IPS-18a (cell line): ENCODE results near the gene DAZAP2.
"Not testable (repeated sequence)": the region's sequence is repeated elsewhere in the genome, so short reads cannot be mapped to it uniquely, and the experiment has no call there.

Experiments used
- H3K27ac ChIP-seq: one replicate; pipeline ENCODE4 v1.5.1; 2013; ENCODE audit warnings: low read length
- H3K27me3 ChIP-seq: one replicate; pipeline ENCODE4 v1.6.1; 2013; ENCODE audit warnings: mild to moderate bottlenecking, low read length; ENCODE audit not compliant: control insufficient read depth, insufficient read depth
- H3K36me3 ChIP-seq: one replicate; pipeline ENCODE4 v1.6.1; 2013; ENCODE audit warnings: low read depth, low read length; ENCODE audit not compliant: control insufficient read depth
- H3K4me1 ChIP-seq: one replicate; pipeline ENCODE4 v1.6.1; 2013; ENCODE audit warnings: low read depth, low read length; ENCODE audit not compliant: control insufficient read depth
- H3K4me3 ChIP-seq: one replicate; pipeline ENCODE4 v1.5.1; 2013; ENCODE audit warnings: low read length
- H3K9ac ChIP-seq: one replicate; pipeline ENCODE4 v1.6.1; 2013; ENCODE audit warnings: mild to moderate bottlenecking, low read length, moderate library complexity
- H3K9me3 ChIP-seq: one replicate; pipeline ENCODE4 v1.6.1; 2013; ENCODE audit warnings: low read depth, low read length; ENCODE audit not compliant: control insufficient read depth

Gene DAZAP2

DNA sequence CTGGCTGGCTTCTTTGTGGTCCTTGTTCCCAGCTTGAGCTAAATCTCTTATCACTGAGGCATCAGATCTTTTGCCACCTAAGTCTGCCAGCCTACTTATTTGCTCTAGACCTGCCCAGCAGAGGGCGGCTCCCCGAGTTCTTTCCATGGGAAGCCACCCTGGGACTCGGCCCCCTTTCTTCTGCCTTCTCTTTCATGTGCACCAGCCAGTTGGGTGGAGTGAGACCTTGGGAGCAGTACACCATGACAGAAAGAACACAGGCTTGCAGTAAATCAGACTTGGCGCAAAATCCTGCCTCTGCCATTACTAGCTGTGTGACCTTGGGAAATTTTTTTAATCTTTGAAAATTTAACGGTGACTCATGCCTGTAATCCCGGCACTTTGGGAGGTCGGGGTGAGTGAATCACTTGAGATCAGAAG is 24.1 kb downstream of the DAZAP2 start:
- no peak overlapping the region for H3K9ac ChIP-seq
- no peaks in the 10 kb centered on the region for H3K9me3 ChIP-seq
- peaks cover 4% of the 10 kb centered on the region for H3K4me1 ChIP-seq
- no peak overlapping the region for H3K27ac ChIP-seq
- no peaks in the 10 kb centered on the region for H3K27me3 ChIP-seq
- H3K36me3 ChIP-seq: no peaks in the 10 kb centered on the region
- H3K4me3 ChIP-seq: no peak overlapping the region

DNA sequence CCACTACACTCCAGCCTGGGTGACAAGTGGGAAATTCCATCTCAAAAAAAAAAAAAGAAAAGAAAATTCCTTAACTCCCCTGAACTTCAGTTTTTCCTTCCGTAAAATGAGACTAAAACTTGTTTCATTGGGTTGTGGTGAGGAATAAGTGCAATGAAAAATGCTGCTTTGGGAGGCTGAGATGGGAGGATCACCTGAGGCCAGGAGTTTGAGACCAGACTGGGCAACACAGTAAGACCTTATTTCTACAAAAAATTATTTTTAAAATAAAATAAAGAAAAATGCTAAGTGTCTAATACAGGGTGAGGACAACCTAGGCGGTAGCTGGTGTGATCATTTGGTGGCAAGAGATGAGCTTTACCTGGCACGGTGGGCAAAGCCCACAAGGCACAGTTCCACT is 24.7 kb downstream of the DAZAP2 start:
- Histone ChIP-seq H3K27ac (no peak overlapping the region), H3K4me1 (peaks cover 4% of the 10 kb centered on the region), H3K36me3 (no peaks in the 10 kb centered on the region), H3K27me3 (no peaks in the 10 kb centered on the region), H3K4me3 (no peak overlapping the region), H3K9me3 (no peaks in the 10 kb centered on the region), H3K9ac (no peak overlapping the region)

DNA sequence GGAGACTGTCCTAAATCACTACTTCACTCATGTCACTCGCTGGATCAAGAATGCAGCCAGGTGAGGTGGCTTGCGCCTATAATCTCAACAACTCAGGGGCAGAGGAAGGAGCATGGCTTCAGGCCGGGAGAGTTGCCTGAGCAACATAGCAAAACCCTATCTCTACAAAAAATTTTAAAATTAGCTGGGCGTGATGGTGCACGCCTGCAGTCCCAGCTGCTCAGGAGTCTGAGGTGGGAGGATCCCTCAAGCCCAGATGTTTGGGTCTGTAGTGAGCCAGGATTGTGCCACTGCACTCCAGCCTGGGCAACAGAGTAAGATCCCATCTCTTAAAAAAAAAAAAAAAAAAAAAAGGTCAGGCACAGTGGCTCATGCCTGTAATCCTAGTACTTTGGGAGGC is 25.7 kb downstream of the DAZAP2 start:
- Histone ChIP-seq H3K36me3 (no peaks in the 10 kb centered on the region), H3K9ac (no peak overlapping the region), H3K9me3 (no peaks in the 10 kb centered on the region), H3K27me3 (peaks cover 6% of the 10 kb centered on the region), H3K27ac (no peak overlapping the region), H3K4me1 (peaks cover 4% of the 10 kb centered on the region), H3K4me3 (no peak overlapping the region)

DNA sequence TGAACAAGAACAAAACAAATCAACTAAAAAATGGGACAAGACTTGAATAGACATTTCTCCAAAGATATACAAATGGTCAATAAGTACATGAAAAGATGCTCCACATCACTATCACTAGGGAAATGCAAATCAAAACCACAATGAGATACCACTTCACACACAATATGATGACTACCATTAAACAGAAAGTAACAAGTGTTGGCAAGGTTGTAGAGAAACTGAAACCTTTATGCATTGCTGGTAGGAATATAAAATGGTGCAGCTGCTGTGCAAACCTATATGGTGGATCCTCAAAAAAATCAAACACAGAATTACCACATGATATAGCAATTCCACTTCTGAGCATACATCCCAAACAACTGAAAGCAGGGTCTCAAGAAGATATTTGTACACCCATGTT is 26.4 kb downstream of the DAZAP2 start:
- no peaks in the 10 kb centered on the region for H3K9me3 ChIP-seq
- H3K27ac ChIP-seq: no peak overlapping the region
- H3K4me3 ChIP-seq: no peak overlapping the region
- H3K9ac ChIP-seq: no peak overlapping the region
- no peaks in the 10 kb centered on the region for H3K36me3 ChIP-seq
- H3K27me3 ChIP-seq: peaks cover 8% of the 10 kb centered on the region
- peaks cover 4% of the 10 kb centered on the region for H3K4me1 ChIP-seq

DNA sequence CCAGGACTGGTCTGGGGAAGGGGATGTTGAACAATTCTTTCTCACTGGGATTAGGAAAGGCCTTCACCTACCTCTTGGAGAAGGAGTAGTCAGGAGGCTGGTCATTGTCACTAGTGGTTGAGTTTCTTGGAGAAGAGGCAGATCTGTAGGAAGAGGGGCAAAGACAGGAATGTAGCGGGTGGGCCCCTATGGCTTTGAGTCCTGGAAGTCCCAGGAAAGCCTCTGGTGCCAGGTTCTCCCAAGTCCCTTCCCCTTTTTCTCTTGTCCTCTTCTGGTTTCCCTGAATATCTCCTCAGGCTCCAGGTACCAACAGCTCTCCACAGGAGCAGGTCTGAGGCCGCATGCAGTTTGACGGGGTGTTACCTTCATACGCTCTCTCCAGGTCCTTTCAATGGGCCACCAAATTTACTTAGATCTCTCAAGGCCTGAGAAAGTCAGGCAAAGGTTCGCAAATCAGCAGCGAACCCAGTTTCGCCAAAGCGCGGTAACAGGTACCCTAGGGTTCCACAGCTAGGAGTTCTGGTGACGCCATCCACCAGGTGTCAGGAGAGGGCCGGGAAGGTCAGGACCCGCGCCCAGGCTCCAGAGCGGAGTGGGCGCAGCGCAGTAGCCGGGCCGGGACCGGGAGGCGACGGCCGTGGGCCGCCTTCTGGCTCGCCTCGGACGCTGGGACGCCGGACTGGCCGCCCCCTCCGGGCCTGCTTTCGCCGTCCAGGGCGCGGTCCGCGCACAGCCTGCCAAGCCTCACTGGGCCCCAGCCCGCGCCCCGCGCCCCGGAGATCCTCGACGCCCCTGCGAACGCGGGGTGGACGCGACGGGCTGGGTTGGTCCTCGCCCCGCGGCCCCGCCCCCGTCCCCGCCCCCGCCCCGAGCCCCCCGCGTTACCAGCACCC is 30.8 kb downstream of the DAZAP2 start:
- peaks cover 26% of the 10 kb centered on the region for H3K27me3 ChIP-seq
- H3K4me1 ChIP-seq: peaks cover 4% of the 10 kb centered on the region
- H3K4me3 ChIP-seq: peak overlapping the region; percentile 53
- no peaks in the 10 kb centered on the region for H3K36me3 ChIP-seq
- no peaks in the 10 kb centered on the region for H3K9me3 ChIP-seq
- H3K27ac ChIP-seq: no peak overlapping the region
- H3K9ac ChIP-seq: no peak overlapping the region

DNA sequence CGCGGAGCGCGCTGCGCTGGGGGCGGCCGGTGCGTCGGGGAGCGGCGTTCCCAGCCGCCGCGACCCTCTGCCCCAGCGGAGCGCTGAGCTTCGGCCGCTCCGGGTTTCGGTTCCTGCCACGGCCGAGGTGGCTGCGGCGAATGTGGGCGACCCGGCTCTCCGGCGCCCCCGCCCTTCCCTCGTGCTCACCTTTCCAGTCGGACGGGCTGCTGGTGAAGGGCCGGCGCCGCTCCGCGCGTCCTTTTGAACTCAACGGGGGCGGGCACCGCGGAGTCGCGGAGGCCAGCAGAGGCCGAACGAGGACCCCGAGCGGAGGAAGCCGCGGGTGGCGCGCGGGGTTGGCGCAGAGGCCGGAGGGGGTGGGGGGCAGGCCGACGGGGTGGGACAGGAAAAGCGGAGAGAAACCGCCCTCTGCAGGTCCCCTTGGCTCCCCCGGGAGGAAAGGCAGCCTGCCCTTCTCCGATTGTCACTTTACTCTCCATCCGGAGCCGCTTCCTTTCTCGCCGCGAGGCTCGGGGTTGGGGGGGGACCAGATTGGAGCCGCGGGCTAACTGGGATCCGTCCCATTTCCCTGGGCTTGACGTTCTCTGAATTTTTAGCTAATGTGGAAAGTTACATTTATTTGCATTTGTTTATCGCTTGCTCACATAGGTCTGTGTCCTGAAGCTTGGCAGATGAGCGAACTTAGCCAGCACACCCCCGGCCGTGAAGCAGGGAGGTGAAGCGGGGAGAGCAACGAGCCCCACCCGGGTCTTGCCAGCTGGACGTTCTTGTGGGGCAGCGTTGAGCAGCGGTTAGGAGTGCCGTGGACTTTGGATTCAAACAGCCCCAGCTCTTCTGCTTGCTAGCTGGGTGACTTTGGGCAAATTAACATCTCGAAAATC is 31.7 kb downstream of the DAZAP2 start, which contains the start of gene SMAGP:
Gene SMAGP (minus strand): TSS at position 349 of the 884 bp plus-strand sequence. CDS start 1,137 bp downstream, outside the sequence.
- H3K4me1 ChIP-seq: peaks cover 4% of the 10 kb centered on the region
- no peak within 1 kb of the TSS for H3K27ac ChIP-seq
- no peaks in the 10 kb centered on the region for H3K36me3 ChIP-seq
- peak within 1 kb of the TSS; percentile 53 for H3K4me3 ChIP-seq
- H3K27me3 ChIP-seq: peaks cover 26% of the 10 kb centered on the region
- no peaks in the 10 kb centered on the region for H3K9me3 ChIP-seq
- peak within 1 kb of the TSS; percentile 24 for H3K9ac ChIP-seq

DNA sequence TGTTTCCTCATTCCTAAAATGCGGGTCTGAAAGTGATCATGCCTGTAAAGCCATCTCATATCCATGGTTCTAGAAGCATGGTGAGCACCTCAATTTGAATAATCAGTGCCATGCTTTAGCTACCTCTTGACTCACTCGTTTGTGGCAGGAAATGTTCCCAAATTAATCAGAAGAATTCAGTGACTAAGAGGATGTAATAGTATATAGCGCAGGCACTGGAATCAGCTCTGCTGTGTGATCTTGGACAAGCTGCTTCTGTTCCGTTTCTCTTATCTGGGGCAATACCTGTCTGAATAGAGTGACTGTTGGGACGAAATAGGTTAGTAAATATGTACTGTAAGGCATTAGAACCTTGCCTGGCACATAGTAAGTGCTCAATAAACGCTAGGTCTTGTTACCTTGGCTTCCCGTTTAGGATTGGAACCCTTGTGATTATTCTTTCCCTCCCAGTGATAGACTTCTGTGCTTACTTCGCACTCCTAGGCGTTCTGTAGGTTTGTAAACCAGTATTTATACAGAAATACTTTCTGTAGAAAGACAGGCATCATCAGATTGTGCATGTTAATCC is 32.4 kb downstream of the DAZAP2 start:
- Histone ChIP-seq H3K4me3 (peak overlapping the region; percentile 53), H3K27me3 (peaks cover 26% of the 10 kb centered on the region), H3K27ac (no peak overlapping the region), H3K9ac (peak overlapping the region; percentile 24), H3K36me3 (no peaks in the 10 kb centered on the region), H3K9me3 (no peaks in the 10 kb centered on the region), H3K4me1 (peaks cover 3% of the 10 kb centered on the region)

DNA sequence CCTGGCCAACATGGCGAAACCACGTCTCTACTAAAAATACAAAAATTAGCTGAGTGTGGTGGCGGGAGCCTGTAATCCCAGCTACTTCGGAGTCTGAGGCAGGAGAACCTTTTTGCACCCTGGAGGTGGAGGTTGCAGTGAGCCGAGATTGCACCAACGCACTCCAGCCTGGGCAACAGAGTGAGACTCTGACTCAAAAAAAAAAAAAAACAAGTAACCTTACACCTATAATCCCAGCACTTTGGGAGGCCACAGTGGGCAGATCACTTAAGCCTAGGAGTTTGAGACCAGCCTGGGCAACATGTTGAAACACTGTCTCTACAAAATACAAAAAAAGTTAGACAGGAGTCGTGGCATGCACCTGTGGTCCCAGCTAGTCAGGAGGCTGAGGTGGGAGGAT is 34.2 kb downstream of the DAZAP2 start:
- H3K9me3 ChIP-seq, H3K36me3 ChIP-seq, H3K4me3 ChIP-seq, H3K9ac ChIP-seq, H3K27ac ChIP-seq, H3K4me1 ChIP-seq: not testable (repeated sequence)
- peaks cover 26% of the 10 kb centered on the region for H3K27me3 ChIP-seq

DNA sequence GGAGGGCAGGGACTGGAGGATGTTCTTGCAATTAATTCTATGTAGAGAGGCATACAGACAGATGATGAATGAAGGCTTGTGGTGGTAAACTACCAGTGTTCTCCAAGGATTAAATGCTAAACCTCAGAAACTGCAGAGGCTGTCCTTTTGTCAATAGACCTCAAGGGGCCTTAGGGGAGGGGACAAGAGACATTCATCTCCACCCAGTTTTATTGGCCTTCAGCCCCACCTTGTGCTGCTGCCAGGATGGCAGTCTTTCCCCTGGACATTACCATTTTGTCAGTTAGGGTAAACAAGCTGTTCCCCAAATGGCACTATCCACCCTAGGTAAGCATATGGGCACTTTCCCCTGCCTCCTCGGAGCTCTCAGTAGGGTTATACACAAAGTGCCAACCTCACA is 36.5 kb downstream of the DAZAP2 start:
- no peak overlapping the region for H3K9ac ChIP-seq
- H3K4me1 ChIP-seq: no peaks in the 10 kb centered on the region
- H3K9me3 ChIP-seq: no peaks in the 10 kb centered on the region
- H3K27ac ChIP-seq: no peak overlapping the region
- no peak overlapping the region for H3K4me3 ChIP-seq
- peaks cover 18% of the 10 kb centered on the region for H3K27me3 ChIP-seq
- no peaks in the 10 kb centered on the region for H3K36me3 ChIP-seq

DNA sequence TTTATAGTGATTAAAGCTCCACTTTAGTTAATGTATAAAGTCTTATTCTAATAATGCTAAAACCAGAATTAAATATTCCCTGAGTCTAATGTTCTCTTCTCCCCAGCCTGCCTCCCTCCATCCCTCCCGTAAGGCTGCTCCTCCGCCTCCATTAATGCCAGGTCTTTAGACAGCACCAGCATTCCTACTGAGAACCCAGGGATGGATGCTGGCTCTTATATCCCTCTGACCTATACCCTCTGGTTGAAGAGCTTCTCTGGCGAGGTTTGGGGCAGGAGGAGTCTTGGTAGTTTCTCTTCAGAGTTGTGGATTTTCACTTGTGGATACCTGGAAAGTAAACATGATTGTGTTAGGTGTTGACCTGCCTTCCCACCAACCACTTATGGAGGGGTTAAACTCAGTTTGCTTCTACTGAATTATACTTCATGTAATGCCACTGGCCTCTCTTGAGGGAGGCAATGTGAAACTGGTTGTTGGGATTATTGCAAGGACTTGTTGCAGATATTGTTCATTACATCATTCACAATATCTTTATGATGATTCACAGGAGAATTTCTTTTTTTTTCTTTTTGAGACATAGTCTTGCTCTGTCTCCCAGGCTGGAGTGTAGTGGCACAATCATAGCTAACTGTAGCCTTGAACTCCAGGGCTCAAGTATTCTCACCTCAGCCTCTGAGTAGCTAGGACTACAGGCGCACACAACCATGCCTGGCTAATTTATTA is 42.7 kb downstream of the DAZAP2 start:
- no peak overlapping the region for H3K27ac ChIP-seq

DNA sequence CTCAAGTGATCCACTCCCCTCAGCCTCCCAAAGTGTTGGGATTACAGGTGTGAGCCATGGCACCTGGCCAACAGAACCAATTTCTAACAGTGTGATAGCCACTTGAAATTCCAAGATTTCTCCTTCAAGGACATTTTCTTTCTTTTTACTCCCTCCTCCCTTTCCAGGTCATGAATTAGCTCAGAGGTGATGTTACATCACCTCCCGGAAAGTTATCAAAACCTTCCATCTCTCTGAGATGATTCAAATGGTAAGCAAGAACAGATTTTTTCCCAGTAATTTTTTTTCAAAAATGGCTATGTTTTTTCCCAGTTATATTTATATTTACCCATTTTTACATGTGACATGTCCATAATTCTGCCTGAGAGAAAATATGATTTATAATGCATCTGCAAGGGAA is 47.2 kb downstream of the DAZAP2 start:
- H3K9ac ChIP-seq: no peak overlapping the region
- no peaks in the 10 kb centered on the region for H3K4me1 ChIP-seq
- H3K27ac ChIP-seq: no peak overlapping the region
- no peaks in the 10 kb centered on the region for H3K9me3 ChIP-seq
- no peaks in the 10 kb centered on the region for H3K36me3 ChIP-seq
- no peak overlapping the region for H3K4me3 ChIP-seq
- no peaks in the 10 kb centered on the region for H3K27me3 ChIP-seq

More for the DNA sequence above, 42.7 kb downstream of the DAZAP2 start:
- no peaks in the 10 kb centered on the region for H3K27me3 ChIP-seq
- H3K36me3 ChIP-seq: no peaks in the 10 kb centered on the region
- no peaks in the 10 kb centered on the region for H3K4me1 ChIP-seq
- H3K9ac ChIP-seq: no peak overlapping the region
- H3K9me3 ChIP-seq: no peaks in the 10 kb centered on the region
- H3K4me3 ChIP-seq: no peak overlapping the region
